HG03354 (cell line): ENCODE data around the gene LYPLA2.
A peak's percentile ranks its signal among the peaks of the same experiment; 100 is the strongest.

Experiments used
- ATAC-seq: cut with Tn5 transposase; IDR thresholded peaks from one replicate; pipeline ENCODE4 v1.9.1; 2021; ENCODE audit warnings: mild to moderate bottlenecking; ENCODE audit not compliant: unreplicated experiment, poor library complexity, severe bottlenecking

Gene LYPLA2

GRCh38 chr1:23790696-23791515, at the start of gene LYPLA2:
Gene LYPLA2 (plus strand): TSS chr1:23791145. CDS start chr1:23792683, 1,538 bp downstream.
- ATAC-seq: peak; percentile 80

- no peak for ATAC-seq
Observed at GRCh38 chr1:23741609-23742008, 49.3 kb upstream of the LYPLA2 start.

DNA sequence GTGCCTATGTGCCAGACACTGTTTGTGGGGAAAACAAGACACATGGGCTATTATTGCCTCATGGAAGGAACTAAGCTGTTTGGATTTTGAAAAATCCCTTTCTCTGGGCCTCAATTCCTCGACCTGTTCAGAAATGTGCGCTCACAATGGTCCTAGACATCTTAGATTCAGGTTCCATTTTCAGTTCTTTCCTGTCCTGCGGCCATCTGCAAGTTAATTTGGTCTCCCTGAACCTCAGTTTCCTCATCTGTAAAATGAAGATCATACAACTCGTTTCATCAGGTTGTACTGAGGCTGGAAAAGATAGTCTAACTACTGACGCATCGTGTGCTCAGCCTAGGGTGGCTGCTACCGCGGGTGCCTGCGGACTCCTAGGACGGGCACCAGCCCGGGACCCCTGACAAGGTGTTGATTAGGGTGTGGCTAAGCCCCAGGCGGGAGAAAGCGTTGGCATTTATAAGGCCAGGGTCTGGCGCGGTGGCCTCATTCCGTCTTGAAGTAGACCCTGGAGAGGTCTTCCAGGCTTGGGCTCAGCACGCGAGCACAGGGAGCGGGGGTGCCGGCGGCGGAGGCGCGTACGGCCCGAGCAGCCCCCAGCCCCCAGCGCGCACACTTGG, 48.2 kb upstream of the LYPLA2 start:
- ATAC-seq: peak; percentile 25

DNA sequence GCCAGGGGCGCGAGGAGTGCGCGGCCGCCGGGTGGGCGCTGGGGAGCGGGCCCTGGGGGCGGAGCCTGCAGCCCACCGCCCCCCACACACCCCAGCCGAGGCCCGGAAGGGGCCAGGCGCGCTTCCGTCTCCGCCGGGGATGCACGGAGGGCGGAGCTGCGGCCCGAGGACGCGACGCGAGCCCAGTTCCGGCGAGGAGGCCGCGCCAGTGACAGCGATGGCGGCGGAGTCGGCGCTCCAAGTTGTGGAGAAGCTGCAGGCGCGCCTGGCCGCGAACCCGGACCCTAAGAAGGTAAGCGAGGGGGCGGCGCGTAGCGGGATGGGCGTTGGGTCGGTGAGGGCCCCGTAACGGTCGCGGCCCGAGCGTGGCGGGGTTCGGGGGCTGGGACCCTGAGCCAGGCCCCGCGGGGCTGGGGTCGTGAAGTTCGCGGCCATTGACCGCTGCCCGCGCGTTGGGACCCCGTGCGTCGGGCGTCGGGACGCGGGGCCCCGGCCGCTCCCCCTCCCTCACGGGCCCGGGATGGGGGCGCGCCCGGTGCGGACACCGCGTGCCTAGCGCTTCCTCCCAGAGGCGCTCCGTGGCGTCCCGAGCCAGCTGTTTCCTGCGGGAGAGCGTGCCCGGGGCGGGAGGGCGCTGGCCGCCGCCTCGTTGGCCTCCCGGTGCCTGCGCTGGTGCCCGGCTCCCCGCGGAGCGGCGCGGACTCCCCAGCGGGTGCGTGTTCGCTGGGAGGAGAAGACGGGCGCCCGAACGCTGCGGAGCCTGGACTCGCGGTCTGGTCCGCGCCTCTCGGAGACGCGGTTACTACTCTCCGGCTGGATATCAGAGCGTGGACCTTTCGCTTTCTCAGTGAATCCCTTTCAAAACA, 47.4 kb upstream of the LYPLA2 start, which contains the start of gene ELOA:
Gene ELOA (plus strand): TSS at position 185 of the 866 bp plus-strand sequence. CDS start 33 bp downstream, at position 218.
- peak; percentile 83 for ATAC-seq

DNA sequence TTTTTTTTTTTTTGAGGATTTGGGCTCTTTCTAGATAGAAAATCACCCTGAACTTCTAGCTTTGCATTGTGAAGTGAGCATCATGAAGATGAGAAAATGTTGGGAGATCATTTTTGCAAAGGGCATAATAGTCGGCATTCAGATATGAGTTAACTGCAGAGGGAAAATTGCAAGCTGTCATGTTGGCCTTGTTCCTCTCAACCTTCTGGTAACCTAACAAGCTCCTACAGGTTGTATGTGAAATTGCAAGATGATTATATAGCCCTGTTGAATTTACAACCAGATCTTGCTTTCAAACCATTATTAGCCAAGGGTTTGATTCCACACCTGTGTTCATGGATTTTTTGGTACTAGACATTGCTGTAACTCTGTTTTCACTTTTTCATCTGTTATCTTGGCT, 45.4 kb upstream of the LYPLA2 start:
- ATAC-seq: no peak

- ATAC-seq: no peak
Observed at GRCh38 chr1:23748016-23748415, 42.9 kb upstream of the LYPLA2 start.

DNA sequence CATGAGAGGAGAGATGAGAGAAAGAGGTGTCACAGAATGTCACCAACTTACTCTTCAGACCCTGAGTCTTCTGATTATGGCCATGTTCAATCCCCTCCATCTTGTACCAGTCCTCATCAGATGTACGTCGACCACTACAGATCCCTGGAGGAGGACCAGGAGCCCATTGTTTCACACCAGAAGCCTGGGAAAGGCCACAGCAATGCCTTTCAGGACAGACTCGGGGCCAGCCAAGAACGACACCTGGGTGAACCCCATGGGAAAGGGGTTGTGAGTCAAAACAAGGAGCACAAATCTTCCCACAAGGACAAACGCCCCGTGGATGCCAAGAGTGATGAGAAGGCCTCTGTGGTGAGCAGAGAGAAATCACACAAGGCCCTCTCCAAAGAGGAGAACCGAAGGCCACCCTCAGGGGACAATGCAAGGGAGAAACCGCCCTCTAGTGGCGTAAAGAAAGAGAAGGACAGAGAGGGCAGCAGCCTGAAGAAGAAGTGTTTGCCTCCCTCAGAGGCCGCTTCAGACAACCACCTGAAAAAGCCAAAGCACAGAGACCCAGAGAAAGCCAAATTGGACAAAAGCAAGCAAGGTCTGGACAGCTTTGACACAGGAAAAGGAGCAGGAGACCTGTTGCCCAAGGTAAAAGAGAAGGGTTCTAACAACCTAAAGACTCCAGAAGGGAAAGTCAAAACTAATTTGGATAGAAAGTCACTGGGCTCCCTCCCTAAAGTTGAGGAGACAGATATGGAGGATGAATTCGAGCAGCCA, 39.7 kb upstream of the LYPLA2 start:
- no peak for ATAC-seq

GRCh38 chr1:23751815-23752200, 39.1 kb upstream of the LYPLA2 start:
- ATAC-seq: no peak

GRCh38 chr1:23752909-23753308, 38.0 kb upstream of the LYPLA2 start:
- ATAC-seq: no peak

- ATAC-seq: no peak
Observed at GRCh38 chr1:23756676-23757075, 34.3 kb upstream of the LYPLA2 start.

GRCh38 chr1:23757812-23758211, 33.1 kb upstream of the LYPLA2 start:
- ATAC-seq: no peak

GRCh38 chr1:23759277-23759676, 31.7 kb upstream of the LYPLA2 start:
- ATAC-seq: no peak

GRCh38 chr1:23763041-23763577, 27.8 kb upstream of the LYPLA2 start:
- ATAC-seq: no peak

DNA sequence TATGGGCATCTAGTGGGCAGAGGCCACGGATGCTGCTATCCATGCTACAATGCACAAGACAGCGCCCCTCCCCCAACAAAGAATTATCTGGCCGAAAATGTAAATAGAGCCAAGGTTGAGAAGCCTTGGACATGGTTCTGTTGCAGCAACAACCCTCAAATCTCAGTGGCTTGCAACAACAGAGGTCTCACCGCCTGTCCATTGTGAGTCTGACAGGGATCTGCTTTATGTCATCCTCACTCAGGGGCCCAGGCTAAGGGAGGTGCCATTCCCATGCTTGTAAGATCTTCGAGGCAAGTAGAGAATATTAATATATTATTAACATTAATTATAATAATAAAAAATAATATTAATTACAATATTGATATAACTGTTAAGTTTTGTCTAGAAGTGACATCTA, 22.2 kb upstream of the LYPLA2 start:
- no peak for ATAC-seq

DNA sequence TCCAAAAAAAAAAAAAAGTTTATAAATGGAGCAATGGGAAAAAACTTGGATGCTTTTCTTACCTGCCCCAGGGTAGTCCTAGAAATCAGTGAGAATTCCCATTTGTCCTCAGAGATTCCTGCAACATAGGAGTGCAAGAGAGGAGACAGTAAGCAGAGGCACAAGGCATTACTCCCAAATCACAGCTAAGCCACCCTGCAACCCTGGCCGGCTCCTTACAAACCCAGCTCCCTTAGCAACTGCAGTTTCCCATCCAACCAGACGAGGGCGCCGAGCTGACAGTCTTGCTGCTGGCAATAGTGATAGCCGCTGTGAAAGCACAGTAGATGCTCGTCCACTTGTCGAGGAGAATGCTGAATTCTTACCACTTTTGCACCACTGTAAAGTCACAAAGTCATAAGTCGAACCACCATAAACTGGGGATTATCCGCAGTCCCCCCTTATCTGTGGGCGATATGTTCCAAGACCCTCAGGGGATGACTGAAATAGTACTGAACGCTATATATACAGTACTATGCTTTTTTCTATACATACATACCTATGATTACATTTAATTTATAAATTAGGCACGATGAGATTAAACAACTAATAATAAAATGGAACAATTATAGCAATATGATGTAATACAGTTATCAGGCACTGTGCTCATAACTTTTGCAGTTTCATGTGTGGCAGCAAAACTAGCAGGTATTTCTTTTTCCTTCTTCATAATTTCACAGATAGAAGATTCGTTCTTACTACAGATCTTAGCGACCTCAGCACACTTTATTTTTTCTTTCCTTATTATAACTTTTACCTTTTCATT, 18.7 kb upstream of the LYPLA2 start:
- peak; percentile 61 for ATAC-seq

DNA sequence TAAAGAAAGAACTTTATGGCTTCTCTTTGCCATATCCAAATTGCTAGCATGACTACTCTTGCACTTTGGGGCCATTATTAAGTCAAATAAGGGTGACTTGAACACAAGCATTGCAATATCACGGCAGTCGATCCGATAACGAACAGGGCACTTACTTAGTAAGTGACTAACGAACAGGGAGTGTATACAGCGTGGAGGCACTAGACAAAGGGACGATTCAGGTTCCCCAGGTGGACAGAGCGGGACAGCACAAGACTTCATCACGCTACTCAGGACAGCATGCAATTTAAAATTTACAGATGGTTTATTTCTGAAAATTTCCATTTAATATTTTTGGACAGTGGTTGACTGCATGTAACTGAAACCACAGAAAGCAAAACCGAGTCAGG, 18.1 kb upstream of the LYPLA2 start:
- ATAC-seq: no peak

- ATAC-seq: no peak
Observed at GRCh38 chr1:23774174-23774880, 16.6 kb upstream of the LYPLA2 start.

- ATAC-seq: no peak
Observed at GRCh38 chr1:23776217-23776616, 14.7 kb upstream of the LYPLA2 start.
